ENCODE measurements around the gene MAN1C1.
A peak's percentile ranks its signal among the peaks of the same experiment; 100 is the strongest.
"Not testable (repeated sequence)": the region's sequence is repeated elsewhere in the genome, so short reads cannot be mapped to it uniquely, and the experiment has no call there.

Gene MAN1C1

DNA sequence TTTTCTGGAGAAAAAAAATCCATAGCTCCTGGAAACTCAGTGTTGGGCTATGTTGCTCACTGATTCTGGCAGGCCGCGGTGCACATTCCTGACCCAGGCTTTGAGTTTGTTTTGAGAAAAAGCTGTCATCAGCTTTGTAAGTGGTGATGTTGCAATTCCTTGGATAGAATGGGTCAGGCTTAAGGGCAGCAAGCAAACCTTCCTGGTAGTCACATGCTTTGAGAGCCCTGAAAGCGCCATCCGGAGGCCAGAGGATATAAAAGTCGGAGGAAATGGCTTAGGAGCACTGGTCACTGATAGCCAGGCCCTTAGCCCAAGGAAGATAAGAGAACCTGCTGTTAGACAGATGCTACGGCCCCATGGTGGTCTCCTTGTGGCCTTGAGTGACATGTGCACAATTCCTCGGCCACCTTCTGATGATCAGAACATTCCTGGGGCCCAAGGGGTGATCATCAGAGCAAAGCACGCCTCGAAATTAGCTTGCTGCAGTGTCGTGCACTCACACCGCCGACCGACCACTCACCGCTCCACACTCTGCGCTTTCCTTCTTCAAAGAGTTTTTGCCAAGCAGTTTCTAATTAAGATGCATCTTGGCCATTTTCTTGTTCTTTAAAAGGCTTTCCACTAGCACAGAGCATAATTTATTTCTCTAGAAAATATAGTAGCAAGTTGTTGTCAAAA is 78.6 kb downstream of the MAN1C1 start:
- peak; percentile 61 for DNase-seq (ENCODE audit: low read depth)
- no peak overlapping the region for H3K4me3 ChIP-seq (ENCODE audit: low read depth, low read length)
- no peak for TF ChIP-seq MYC (IDR thresholded peaks at IDR 0.05; ENCODE audit: low read depth, low read length)
- TF ChIP-seq CTCF (IDR thresholded peaks at IDR 0.05; ENCODE audit: low read depth, low read length): peak; percentile 13

GRCh38 chr1:25695771-25696311 is 79.2 kb downstream of the MAN1C1 start:
- no peak for TF ChIP-seq CTCF (IDR thresholded peaks at IDR 0.05; ENCODE audit: low read depth, low read length)
- TF ChIP-seq MYC (IDR thresholded peaks at IDR 0.05; ENCODE audit: low read depth, low read length): no peak
- TF ChIP-seq POLR2A (IDR thresholded peaks at IDR 0.05; ENCODE audit: extremely low read depth, insufficient read length): no peak
- TF ChIP-seq, protein P1, sequence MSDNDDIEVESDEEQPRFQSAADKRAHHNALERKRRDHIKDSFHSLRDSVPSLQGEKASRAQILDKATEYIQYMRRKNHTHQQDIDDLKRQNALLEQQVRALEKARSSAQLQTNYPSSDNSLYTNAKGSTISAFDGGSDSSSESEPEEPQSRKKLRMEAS (IDR thresholded peaks at IDR 0.05; ENCODE audit: low read depth, low read length): no peak
- no peak for DNase-seq (ENCODE audit: low read depth)
- no peak overlapping the region for H3K4me3 ChIP-seq (ENCODE audit: low read depth, low read length)

DNA sequence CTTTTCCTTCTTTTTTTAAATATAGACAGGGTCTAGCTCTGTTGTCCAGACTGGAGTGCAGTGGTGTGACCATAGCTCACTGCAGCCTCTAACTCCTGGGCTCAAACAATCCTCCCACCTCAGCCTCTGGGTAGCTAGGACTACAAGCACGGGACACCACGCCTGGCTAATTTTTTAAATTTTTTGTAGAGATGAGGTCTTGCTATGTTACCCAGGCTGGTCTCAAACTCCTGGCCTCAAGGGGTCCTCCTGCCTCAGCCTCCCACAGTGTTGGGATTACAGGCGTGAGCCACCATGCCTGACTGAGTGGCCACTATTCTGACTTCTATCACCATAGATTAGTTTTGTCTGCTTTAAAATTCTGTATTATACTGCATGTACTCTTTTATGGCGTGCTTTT is 80.1 kb downstream of the MAN1C1 start:
- DNase-seq (ENCODE audit: low read depth); H3K4me3 ChIP-seq (ENCODE audit: low read depth, low read length): not testable (repeated sequence)

DNA sequence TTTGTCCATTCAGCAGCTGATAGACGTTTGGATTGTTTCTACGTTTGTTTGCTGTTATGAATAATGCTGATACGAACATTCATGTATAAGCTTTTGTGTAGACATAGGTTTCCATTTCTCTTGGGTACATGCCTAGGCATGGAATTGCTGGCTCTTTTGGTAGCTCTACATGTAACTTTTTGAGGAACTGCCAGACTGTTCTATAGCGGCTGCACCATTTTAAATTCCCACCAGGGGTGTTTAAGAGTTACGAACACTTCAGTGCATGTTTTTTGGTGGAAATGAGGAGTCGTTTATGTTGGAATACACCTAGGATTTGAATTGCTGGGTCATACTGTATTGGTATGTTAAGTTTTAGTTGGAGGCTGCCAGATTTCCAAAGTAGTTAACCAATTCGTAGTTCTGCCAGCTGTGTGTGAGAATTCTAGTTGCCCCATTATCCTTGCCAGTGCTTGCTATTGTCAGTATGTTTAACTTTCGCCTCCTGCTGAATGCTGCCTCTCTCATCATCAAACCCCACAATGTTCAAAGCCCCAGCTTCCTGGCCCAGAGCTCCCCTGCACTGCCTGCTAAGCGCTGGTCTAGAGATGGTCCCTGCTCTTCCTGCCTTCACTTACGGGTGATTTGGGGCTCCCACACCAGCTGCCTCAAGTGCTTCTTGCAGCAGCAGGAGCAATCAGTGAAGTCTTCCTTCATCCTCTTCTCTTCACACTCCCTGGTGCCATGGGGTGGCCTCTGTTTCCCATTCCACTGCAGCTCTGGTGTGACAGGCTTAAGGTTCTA is 81.0 kb downstream of the MAN1C1 start:
- TF ChIP-seq MYC (IDR thresholded peaks at IDR 0.05; ENCODE audit: low read depth, low read length): no peak
- TF ChIP-seq CTCF (IDR thresholded peaks at IDR 0.05; ENCODE audit: low read depth, low read length): no peak
- no peak for TF ChIP-seq POLR2A (IDR thresholded peaks at IDR 0.05; ENCODE audit: extremely low read depth, insufficient read length)
- TF ChIP-seq, protein P1 (IDR thresholded peaks at IDR 0.05; ENCODE audit: low read depth, low read length): no peak
- no peak for DNase-seq (ENCODE audit: low read depth)

DNA sequence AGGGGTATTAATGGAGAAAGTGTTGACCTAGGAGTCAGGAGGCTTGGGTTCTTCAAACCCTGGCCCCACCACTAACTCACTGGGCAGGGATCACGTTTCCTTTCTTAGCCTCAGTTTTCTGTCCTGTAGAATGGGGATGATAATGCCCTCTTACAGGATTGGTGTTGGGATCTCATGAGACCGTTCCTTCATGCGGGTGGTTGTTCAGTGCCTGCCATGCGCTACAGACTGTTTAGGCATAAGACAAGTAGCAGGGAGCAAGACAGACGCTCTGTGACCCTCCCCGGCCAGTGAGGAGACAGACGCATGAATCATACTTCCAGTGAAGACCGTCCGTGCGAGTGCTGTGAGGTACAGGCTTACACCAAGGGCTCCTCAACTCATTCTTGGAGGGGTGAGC is 81.7 kb downstream of the MAN1C1 start:
- no peak overlapping the region for H3K4me3 ChIP-seq (ENCODE audit: low read depth, low read length)
- no peak for DNase-seq (ENCODE audit: low read depth)
- TF ChIP-seq, protein P1 (IDR thresholded peaks at IDR 0.05; ENCODE audit: low read depth, low read length): no peak
- TF ChIP-seq MYC (IDR thresholded peaks at IDR 0.05; ENCODE audit: low read depth, low read length) (no peak), CTCF (IDR thresholded peaks at IDR 0.05; ENCODE audit: low read depth, low read length) (no peak), POLR2A (IDR thresholded peaks at IDR 0.05; ENCODE audit: extremely low read depth, insufficient read length) (no peak)

More for the DNA sequence above, 81.0 kb downstream of the MAN1C1 start:
- H3K4me3 ChIP-seq (ENCODE audit: low read depth, low read length): no peak overlapping the region

DNA sequence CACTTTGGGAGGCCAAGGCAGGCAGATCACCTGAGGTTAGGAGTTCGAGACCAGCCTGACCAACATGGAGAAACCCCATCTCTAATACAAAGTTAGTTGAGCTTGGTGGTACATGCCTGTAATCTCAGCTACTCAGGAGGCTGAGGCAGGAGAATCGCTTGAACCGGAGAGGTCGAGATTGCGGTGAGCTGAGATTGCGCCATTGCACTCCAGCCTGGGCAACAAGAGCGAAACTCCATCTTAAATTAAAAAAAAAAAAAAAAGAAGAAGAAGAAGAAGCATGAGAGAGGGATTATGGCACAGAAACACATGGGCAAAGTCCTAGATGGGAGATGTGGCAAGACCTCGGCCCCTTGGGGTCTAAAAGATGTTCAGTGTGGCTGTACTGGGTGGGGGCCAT is 82.5 kb downstream of the MAN1C1 start:
- not testable (repeated sequence) for DNase-seq (ENCODE audit: low read depth); H3K4me3 ChIP-seq (ENCODE audit: low read depth, low read length)

Data from NB4 (cell line).